HepG2 (cell line): ENCODE data around the gene CNEP1R1. TPM values are rescaled to one million over a fixed set of nuclear protein-coding genes. Genes with fewer than 3 reads are reported as not detected.

Experiments used
- ASH2L ChIP-seq: fragments of 300-600, 200-600 bp; sonication (generic); IDR thresholded peaks from 2 replicates; pipeline ENCODE4 v1.7.0; 2017; ENCODE audit warnings: low read depth, mild to moderate bottlenecking, moderate library complexity, mixed read lengths, low read length; ENCODE audit not compliant: insufficient read length
- BORCS8-MEF2B ChIP-seq: sonication (generic); formaldehyde crosslinking; IDR thresholded peaks from 2 replicates; pipeline ENCODE4 v1.8.0; 2022; ENCODE audit warnings: mild to moderate bottlenecking, missing genetic modification reagents
- CHD4 ChIP-seq: fragments of 200-600 bp; sonication (generic); IDR thresholded peaks from 2 replicates; pipeline ENCODE4 v1.7.0; 2017; ENCODE audit warnings: mild to moderate bottlenecking, low read length, borderline replicate concordance
- FOXM1 ChIP-seq: sonication (generic); formaldehyde crosslinking; IDR thresholded peaks from 2 replicates; pipeline ENCODE4 v1.5.0; 2020; ENCODE audit warnings: missing genetic modification reagents
- HDAC1 ChIP-seq: sonication (generic); formaldehyde crosslinking; IDR thresholded peaks from 2 replicates; pipeline ENCODE4 v1.5.1; 2020; ENCODE audit warnings: mild to moderate bottlenecking, missing genetic modification reagents
- HHEX ChIP-seq: IDR thresholded peaks from 2 replicates; pipeline ENCODE4 v1.6.1; 2016; ENCODE audit warnings: control low read depth
- IKZF4 ChIP-seq: sonication (generic); formaldehyde crosslinking; IDR thresholded peaks from 2 replicates; pipeline ENCODE4 v1.5.1; 2020; ENCODE audit warnings: borderline replicate concordance, mild to moderate bottlenecking, low read depth, missing genetic modification reagents; ENCODE audit errors: not compliant biosample characterization
- MIER3 ChIP-seq: IDR thresholded peaks from 2 replicates; pipeline ENCODE4 v1.6.1; 2016; ENCODE audit warnings: missing compliant biosample characterization, borderline replicate concordance
- PAF1 ChIP-seq: IDR thresholded peaks from 2 replicates; pipeline ENCODE4 v1.6.1; 2016; ENCODE audit warnings: missing genetic modification reagents, missing compliant biosample characterization
- POLR2A ChIP-seq, 2 experiments: IDR thresholded peaks; 2 replicates each; pipeline ENCODE4 v1.6.1; 2011; ENCODE audit warnings: low read depth in 2 of 2, low read length in 2 of 2, mild to moderate bottlenecking in 1 of 2, moderate library complexity in 1 of 2; ENCODE audit not compliant: insufficient read depth in 1 of 2
- RCOR2 ChIP-seq: IDR thresholded peaks from 2 replicates; pipeline ENCODE4 v1.6.1; 2016; ENCODE audit warnings: missing biosample characterization, missing genetic modification reagents
- RXRB ChIP-seq: IDR thresholded peaks from 2 replicates; pipeline ENCODE4 v1.6.1; 2016; ENCODE audit warnings: borderline replicate concordance, missing genetic modification reagents, missing compliant biosample characterization
- SKI ChIP-seq: fragments of 450-650 bp; IDR thresholded peaks from one replicate; pipeline ENCODE4 v1.6.1; 2018; ENCODE audit warnings: mild to moderate bottlenecking; ENCODE audit not compliant: partially characterized antibody
- SOX13 ChIP-seq, 3 experiments: fragments of 450-650 bp in 1 of 3; sonication (generic) in 1 of 3; formaldehyde crosslinking in 1 of 3; IDR thresholded peaks in 2 of 3; conservative IDR thresholded peaks in 1 of 3; 2 replicates each; pipeline versions ENCODE4 v1.5.0 to v1.6.1; 2016 to 2020; ENCODE audit warnings: antibody characterized with exemption in 1 of 3, mild to moderate bottlenecking in 1 of 3, missing compliant biosample characterization in 1 of 3, missing genetic modification reagents in 1 of 3, moderate library complexity in 1 of 3
- ZNF101 ChIP-seq: sonication (generic); formaldehyde crosslinking; IDR thresholded peaks from 2 replicates; pipeline ENCODE4 v1.4.0; 2020; ENCODE audit warnings: mild to moderate bottlenecking, low read depth, missing genetic modification reagents, borderline replicate concordance
- ZNF572 ChIP-seq: sonication (generic); formaldehyde crosslinking; IDR thresholded peaks from 2 replicates; pipeline ENCODE4 v1.5.1; 2020; ENCODE audit warnings: mild to moderate bottlenecking, missing genetic modification reagents
- ZNF713 ChIP-seq: sonication (generic); formaldehyde crosslinking; IDR thresholded peaks from 2 replicates; pipeline ENCODE4 v1.4.0; 2020; ENCODE audit warnings: mild to moderate bottlenecking, missing genetic modification reagents
- ZNF761 ChIP-seq: sonication (generic); formaldehyde crosslinking; conservative IDR thresholded peaks from 2 replicates; pipeline ENCODE4 v1.4.0; 2020; ENCODE audit warnings: mild to moderate bottlenecking, missing genetic modification reagents
- polyA plus RNA-seq, 8 experiments: library from polyadenylated mRNA; depleted of rRNA in 3 of 8; stranded (reverse) in 7 of 8; unstranded in 1 of 8; fragments of >200 nt; fragmentation: Illumina TruSeq in 4 of 8; extraction: Trizol in 4 of 8; gene quantifications; 2 replicates each; pipeline versions ENCODE4 v1.2.1 to v1.2.3, GENCODE V29; 2011 to 2016; ENCODE audit warnings: low read depth in 4 of 8, missing spikeins in 1 of 8, mixed read lengths in 1 of 8; ENCODE audit not compliant: insufficient read depth in 1 of 8
- total RNA-seq, 5 experiments: library from RNA; depleted of rRNA; stranded (reverse); fragments of >200 nt; fragmentation: Illumina TruSeq; extraction: Trizol; gene quantifications; 2 replicates each; pipeline ENCODE4 v1.2.3, GENCODE V29; 2016; ENCODE audit warnings: low read depth in 1 of 5
- TF ChIP-seq, protein P1 (sequence below): sonication (generic); formaldehyde crosslinking; IDR thresholded peaks from 2 replicates; pipeline ENCODE4 v1.8.0; 2022; ENCODE audit warnings: mild to moderate bottlenecking, missing genetic modification reagents, moderate library complexity
- TF ChIP-seq, protein P2 (sequence below): sonication (generic); formaldehyde crosslinking; conservative IDR thresholded peaks from 2 replicates; pipeline ENCODE4 v1.5.0; 2020; ENCODE audit warnings: missing genetic modification reagents
- TF ChIP-seq, protein P3 (sequence below): sonication (generic); formaldehyde crosslinking; IDR thresholded peaks from 2 replicates; pipeline ENCODE4 v1.4.0; 2020; ENCODE audit warnings: missing genetic modification reagents, mild to moderate bottlenecking, borderline replicate concordance
- TF ChIP-seq, protein P4 (sequence below): sonication (generic); formaldehyde crosslinking; IDR thresholded peaks from 2 replicates; pipeline ENCODE4 v1.4.0; 2020; ENCODE audit warnings: missing genetic modification reagents, borderline replicate concordance

CNEP1R1 gene
- total and polyA plus RNA-seq, 2 of the 13 experiments (the other 11 are each of a cell fraction or from before 2014, with no cell fraction given) = 23.6 to 26.8 TPM

DNA sequence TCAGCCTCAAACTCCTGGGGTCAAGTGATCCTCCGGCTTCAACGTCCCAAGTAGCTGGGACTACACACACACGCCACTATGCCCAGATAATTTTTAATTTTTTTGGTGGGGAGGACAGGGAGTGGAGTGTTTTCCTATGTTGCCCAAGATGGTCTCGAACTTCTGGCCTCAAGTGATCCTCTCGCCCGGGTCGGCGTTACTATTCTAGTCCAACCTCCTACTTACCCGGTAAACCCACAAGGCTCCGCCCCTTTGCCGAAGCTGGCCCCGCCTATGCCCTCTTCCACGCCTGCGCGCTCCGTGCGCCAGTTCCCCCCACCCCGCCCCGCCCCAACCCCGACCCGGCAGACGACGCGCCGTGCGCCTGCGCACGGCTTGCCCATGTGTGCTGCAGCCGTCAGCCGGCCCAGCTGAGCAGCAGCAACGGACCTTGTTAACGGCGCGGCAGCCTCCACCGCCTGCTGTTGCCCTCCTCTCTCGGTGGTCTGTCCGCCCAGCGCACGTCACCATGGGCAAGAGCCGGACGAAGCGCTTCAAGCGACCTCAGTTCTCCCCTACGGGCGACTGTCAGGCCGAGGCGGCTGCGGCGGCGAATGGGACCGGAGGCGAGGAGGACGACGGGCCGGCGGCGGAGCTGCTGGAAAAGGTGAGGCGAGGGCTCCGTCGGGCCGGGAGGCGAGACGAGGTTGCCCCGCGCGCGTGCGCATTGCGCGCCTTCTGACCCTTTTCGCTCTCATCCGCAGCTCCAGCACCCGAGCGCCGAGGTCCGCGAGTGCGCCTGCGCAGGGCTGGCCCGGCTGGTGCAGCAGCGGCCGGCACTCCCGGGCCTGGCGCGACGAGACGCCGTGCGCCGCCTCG, 40.8 kb downstream of the CNEP1R1 start, which contains the start of gene HEATR3 (continued):
- TF ChIP-seq FOXM1 (no peak), IKZF4 (peak; percentile 83), SKI (no peak), ZNF713 (CRISPR knock-in tag) (peak; percentile 95), HDAC1 (CRISPR knock-in tag) (peak; percentile 94), ASH2L (peak; percentile 69), CHD4 (peak; percentile 100), RCOR2 (CRISPR knock-in tag) (no peak; the same call in none of the 2 replicates), ZNF572 (CRISPR knock-in tag) (no peak), RXRB (CRISPR knock-in tag) (peak; percentile 64), PAF1 (no peak), POLR2A (IDR thresholded peaks at IDR 0.05; ENCODE audit: insufficient read depth in 1 of 2, low read depth in 2 of 2, low read length in 2 of 2) (peak; percentile 69 to 92; a peak in 3 of 4 replicates), BORCS8-MEF2B (CRISPR knock-in tag) (no peak; the same call in 1 of the 2 replicates), MIER3 (no peak), HHEX (CRISPR knock-in tag) (no peak), ZNF101 (CRISPR knock-in tag) (no peak), SOX13 (IDR thresholded peaks at IDR 0.05) (no peak), SOX13 (CRISPR knock-in tag; conservative IDR thresholded peaks at IDR 0.05 in 1 of 2, IDR thresholded peaks at IDR 0.05 in 1 of 2) (no peak; a peak in 1 of 4 replicates), ZNF761 (no peak; the same call in 1 of the 2 replicates)
- TF ChIP-seq, protein P1, sequence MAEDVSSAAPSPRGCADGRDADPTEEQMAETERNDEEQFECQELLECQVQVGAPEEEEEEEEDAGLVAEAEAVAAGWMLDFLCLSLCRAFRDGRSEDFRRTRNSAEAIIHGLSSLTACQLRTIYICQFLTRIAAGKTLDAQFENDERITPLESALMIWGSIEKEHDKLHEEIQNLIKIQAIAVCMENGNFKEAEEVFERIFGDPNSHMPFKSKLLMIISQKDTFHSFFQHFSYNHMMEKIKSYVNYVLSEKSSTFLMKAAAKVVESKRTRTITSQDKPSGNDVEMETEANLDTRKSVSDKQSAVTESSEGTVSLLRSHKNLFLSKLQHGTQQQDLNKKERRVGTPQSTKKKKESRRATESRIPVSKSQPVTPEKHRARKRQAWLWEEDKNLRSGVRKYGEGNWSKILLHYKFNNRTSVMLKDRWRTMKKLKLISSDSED (CRISPR knock-in tag) = 0 out of 2 replicates have a peak, but pooled peaks have one; percentile 58
- TF ChIP-seq, protein P2, sequence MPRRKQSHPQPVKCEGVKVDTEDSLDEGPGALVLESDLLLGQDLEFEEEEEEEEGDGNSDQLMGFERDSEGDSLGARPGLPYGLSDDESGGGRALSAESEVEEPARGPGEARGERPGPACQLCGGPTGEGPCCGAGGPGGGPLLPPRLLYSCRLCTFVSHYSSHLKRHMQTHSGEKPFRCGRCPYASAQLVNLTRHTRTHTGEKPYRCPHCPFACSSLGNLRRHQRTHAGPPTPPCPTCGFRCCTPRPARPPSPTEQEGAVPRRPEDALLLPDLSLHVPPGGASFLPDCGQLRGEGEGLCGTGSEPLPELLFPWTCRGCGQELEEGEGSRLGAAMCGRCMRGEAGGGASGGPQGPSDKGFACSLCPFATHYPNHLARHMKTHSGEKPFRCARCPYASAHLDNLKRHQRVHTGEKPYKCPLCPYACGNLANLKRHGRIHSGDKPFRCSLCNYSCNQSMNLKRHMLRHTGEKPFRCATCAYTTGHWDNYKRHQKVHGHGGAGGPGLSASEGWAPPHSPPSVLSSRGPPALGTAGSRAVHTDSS (CRISPR knock-in tag) = 0 out of 2 replicates have a peak, but pooled peaks have one; percentile 19
- TF ChIP-seq, protein P3, sequence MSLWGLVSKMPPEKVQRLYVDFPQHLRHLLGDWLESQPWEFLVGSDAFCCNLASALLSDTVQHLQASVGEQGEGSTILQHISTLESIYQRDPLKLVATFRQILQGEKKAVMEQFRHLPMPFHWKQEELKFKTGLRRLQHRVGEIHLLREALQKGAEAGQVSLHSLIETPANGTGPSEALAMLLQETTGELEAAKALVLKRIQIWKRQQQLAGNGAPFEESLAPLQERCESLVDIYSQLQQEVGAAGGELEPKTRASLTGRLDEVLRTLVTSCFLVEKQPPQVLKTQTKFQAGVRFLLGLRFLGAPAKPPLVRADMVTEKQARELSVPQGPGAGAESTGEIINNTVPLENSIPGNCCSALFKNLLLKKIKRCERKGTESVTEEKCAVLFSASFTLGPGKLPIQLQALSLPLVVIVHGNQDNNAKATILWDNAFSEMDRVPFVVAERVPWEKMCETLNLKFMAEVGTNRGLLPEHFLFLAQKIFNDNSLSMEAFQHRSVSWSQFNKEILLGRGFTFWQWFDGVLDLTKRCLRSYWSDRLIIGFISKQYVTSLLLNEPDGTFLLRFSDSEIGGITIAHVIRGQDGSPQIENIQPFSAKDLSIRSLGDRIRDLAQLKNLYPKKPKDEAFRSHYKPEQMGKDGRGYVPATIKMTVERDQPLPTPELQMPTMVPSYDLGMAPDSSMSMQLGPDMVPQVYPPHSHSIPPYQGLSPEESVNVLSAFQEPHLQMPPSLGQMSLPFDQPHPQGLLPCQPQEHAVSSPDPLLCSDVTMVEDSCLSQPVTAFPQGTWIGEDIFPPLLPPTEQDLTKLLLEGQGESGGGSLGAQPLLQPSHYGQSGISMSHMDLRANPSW (CRISPR knock-in tag) = no peak
- TF ChIP-seq, protein P4, sequence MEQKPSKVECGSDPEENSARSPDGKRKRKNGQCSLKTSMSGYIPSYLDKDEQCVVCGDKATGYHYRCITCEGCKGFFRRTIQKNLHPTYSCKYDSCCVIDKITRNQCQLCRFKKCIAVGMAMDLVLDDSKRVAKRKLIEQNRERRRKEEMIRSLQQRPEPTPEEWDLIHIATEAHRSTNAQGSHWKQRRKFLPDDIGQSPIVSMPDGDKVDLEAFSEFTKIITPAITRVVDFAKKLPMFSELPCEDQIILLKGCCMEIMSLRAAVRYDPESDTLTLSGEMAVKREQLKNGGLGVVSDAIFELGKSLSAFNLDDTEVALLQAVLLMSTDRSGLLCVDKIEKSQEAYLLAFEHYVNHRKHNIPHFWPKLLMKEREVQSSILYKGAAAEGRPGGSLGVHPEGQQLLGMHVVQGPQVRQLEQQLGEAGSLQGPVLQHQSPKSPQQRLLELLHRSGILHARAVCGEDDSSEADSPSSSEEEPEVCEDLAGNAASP (CRISPR knock-in tag) = 0 out of 2 replicates have a peak, but pooled peaks have one; percentile 6
